Caki2 (cell line): ENCODE data around the gene C9orf43. TPM values are rescaled to one million over a fixed set of nuclear protein-coding genes. Genes with fewer than 3 reads are reported as not detected.

Source experiments
- DNase-seq: peaks from one replicate; pipeline ENCODE4 v3.0.0-alpha.2; 2015; ENCODE audit warnings: low read depth
- in situ Hi-C: cut with HindIII; loops from 2 replicates; pipeline ENCODE4 v1.10.0; 2016; ENCODE audit warnings: low sequenced_read_pairs, low pct_unique_long_range_greater_than_20kb, mixed read lengths
- total RNA-seq: library from RNA; depleted of rRNA; stranded (reverse); fragments of >200 nt; shearing (Covaris generic); gene quantifications from 2 replicates; pipeline ENCODE4 v1.2.3, GENCODE V29; 2014; ENCODE audit warnings: low replicate concordance

The C9orf43 gene
- total RNA-seq, 1 experiment from 2014 or later, result not detected

DNA sequence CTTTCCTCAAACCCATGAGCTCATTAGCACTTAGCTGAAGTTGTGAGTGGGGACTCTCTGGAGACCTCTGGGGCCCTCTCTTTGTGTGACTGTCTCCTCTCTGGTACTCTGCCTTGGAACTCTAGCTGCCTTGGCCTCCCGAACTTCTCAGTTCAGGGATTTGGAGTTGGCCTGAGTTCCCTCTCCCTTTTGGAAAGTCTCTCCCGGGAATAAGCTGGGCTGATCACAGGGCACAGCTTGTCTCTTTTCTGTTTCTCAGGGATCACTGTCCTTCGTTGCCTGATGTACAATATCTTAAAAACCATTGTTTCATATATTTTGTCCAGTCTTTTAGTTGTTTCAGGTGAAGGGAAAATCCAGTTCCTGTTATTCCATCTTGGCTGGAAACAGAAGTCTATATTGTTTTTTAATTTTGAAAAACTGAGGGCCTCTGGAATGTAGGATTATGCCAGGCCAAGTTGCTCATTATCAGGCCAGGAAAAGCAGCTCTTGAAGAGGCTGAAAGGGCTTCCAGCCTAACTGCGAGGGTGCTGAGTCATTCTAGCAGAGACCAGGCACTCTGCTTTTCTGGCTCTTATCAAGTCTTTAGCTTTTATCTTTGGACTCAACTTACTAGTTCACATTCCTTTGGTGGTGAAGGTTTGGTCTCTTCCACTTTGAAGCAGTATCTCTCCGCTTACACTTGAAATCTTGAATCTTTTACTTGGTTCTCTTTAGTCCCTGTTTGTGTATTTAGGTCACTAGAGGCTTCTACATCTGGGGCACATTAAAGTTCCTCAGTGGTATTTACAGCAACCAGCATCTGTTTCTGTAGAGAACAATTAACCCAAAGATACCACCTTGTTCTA lies 44.6 kb downstream of the C9orf43 start:
- DNase-seq, result peak; percentile 32
- in situ Hi-C loops, result no loop called here

GRCh38 chr9:113456235-113456634 lies 45.7 kb downstream of the C9orf43 start:
- in situ Hi-C loops, result no loop called here
- no peak for DNase-seq

DNA sequence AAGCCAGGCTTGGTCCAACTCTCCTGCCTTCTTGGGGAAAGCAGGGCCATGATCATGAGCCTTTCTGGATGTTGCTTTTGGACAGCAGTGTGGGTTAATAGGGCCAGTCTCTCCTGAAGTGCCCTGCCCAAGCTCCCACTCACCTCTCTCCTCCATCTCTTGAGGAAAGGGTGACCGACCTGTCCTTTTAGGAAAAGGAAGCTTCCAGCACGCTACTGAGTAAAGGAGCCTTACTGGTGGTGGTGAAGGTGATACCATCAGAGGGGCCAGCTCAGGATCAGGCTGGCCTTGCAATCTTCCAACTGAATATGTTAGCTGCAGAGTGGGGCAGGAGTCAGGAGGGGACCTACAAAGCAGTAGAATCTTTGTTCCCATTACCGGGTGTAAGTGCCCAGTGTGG lies 50.7 kb downstream of the C9orf43 start:
- DNase-seq, result no peak
- in situ Hi-C loops, result loop anchor here (10.0 kb wide), 1 partner anchor 194 kb away; no protein-coding TSS in a partner anchor

GRCh38 chr9:113461943-113462342 lies 51.4 kb downstream of the C9orf43 start:
- in situ Hi-C loops, result loop anchor here (10.0 kb wide), 1 partner anchor 193 kb away; no protein-coding TSS in a partner anchor
- DNase-seq, result no peak

DNA sequence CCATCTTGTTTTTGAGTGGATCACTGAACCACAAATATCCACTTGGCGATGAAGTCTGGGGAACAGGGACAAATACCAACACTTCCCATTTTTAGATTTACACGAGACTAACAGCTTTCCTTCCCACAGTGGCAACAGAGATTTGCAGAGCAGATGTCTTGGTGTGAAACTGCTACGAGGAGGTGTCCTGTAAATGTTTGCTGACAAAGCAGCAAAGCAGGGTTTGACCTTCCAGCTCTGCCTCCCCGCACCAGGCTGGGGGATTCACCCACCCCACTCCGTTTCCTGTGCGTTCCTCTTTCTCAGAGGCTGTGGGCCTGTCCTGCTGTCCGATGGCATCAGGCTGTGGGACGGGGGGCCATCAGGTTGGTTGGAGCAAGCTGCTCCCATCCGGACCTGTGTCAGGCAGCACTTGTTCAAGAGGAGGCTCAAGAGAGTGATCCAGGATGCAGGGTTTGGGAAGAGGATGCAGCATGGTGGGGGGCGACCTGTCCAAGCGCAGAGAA lies 52.3 kb downstream of the C9orf43 start:
- DNase-seq, result no peak
- in situ Hi-C loops, result loop anchor here (10.0 kb wide), 1 partner anchor 192 kb away; no protein-coding TSS in a partner anchor

DNA sequence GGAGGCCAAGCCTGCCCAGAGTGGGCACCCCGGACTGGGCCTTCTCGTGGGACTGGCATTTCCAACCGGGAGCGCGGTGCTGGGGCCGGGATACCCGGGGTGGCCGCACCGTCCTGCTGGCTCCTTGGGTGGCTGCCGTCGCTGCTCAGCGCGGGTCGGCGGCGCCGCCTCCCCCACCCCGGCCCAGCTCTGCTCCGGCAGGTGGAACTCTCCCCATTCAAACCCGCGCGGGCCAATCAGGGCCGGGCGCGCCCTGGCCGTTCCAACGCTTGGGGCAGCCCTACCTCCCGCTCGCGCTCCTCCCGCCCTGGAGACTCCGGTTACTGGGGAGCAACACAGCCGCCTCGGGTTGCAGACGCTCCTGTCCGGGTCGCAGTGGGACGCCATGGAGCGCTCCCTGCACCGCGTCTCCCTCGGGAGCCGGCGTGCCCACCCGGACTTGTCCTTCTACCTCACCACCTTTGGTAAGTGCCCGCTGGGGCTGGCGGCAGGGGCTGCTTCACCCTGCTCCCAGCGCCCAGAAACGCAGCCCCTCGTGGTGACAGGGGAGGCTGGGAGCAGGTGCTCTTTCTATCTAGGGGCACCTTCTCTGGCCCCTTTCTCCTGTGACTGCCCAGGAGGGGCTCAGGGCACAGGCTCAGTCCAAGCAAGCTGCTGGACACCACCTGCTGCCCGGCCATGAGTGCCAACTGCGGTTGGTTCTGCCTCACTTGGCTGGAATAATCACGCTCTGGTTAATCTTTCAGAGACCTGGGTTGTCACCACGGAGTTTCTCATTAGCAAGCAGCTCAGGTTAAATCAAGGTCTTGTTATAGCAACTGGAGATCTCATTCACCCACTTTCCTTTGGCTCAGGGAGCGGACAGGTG lies 53.1 kb downstream of the C9orf43 start, which contains the start of gene RGS3:
Gene RGS3, plus strand, starts transcription at position 310 of the 868 bp plus-strand sequence. Its CDS starts 76 bp downstream, at position 386.
- DNase-seq, result peak; percentile 84
- in situ Hi-C loops, result loop anchor here (10.0 kb wide), 1 partner anchor 191 kb away; no protein-coding TSS in a partner anchor

DNA sequence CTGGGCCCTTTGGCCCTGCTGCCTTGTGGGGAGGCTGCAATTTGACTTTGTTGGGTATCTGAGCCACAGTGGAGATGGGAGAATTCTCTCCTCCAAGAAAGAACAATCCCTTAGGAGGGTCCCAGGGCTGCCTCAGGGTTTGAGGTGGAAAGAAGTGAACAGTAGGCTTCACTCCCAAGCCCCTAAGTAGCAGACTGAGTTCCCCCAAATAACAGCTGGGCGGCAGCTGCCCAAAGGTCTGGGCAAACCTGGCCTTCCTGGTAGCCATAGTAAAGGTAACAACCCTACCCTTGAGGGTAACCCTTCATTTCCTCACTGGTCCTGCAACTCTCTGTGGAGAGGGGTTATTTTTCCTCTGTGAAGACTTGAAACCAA lies 53.7 kb downstream of the C9orf43 start:
- DNase-seq, result no peak
- in situ Hi-C loops, result loop anchor here (10.0 kb wide), 1 partner anchor 191 kb away; no protein-coding TSS in a partner anchor

DNA sequence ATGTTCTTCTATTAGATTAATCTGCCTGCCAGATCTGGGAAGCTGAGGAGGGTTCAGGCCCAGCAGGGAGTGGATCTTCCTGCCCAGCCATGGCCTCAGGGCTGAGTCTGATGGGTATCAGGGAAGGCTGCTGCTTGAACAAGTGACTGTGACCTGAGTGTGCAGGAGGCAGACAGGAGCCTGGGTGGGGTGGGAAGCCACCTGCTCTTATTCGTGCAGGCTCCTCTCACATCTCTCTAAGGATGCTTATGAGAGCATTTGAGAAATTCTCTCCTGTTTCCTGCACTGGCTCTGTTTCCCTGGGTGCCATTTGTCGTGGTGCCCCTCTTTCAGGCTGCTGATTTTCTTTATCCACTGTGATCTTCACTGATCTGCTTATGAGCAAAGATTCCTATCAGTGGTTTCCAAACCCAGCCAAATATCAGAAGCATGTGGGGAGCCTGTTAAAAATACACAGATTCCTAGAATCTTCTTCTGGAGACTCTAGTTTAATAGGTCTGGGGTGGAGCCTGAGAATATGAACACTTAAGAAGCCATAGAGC lies 55.1 kb downstream of the C9orf43 start:
- in situ Hi-C loops, result loop anchor here (10.0 kb wide), 1 partner anchor 189 kb away; no protein-coding TSS in a partner anchor

GRCh38 chr9:113467183-113467582 lies 56.6 kb downstream of the C9orf43 start:
- DNase-seq, result no peak
- in situ Hi-C loops, result loop anchor here (10.0 kb wide), 1 partner anchor 188 kb away; no protein-coding TSS in a partner anchor

More for the DNA sequence above, 55.1 kb downstream of the C9orf43 start:
- DNase-seq, result peak; percentile 41

DNA sequence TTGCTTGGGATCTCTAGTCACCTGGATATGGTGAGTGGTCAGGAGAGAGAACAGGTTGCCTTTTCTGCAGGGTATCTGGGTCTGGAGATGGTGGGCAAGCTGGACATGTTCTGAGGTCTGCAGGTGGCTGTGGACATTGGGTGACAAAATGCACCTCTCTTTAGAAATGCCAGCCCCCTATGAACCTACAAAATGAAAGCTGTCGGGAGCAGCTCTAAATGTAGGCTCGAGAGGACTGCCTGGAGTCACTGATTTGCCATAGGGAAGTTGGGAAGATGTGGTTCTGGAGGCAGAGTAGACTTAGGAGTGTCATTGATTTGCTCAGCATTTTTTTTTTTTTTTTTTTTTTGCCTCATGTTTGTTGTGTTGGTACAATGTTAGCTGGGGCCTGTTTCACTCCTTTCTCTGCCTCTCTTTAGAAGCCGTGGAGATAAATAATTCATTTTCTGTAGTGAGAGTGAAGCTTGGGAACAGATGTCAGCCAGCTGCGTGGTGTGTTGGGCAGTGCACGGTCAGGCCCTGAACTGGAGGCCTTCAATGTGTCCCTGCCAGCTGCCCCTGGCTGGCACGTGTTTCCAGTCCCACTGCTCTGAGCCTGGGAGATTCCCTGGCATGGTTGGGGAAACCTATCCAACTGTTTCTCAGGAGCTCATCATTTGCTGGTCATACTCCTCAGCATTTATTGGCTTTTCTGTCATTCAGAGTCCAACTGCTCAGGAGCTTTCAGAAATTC lies 58.3 kb downstream of the C9orf43 start:
- in situ Hi-C loops, result loop anchor here (10.0 kb wide), 1 partner anchor 186 kb away; no protein-coding TSS in a partner anchor
- DNase-seq, result peak; percentile 41

- no peak for DNase-seq
- in situ Hi-C loops, result no loop called here
These were observed 60.6 kb downstream of the C9orf43 start for GRCh38 chr9:113471143-113471542.

DNA sequence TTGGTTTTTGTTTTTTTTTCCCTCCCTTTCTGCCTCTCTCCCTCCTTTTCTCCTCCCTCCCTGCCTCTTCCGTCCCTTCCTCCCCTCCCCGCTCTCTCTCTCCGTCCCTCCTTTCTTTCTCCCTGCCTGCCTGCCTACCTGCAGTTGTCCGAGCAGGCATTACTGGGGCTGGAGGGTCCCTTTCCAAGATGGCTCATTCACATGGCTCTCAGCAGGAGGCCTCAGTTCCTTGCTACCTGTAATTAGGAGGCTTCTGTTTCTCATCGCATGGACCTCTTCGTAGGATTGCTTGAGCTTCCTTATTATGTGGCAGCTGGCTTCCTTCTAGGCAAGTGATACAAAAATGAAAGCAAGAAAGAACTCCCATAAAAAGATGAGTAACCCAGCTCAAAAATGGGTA lies 61.0 kb downstream of the C9orf43 start:
- DNase-seq, result no peak
- in situ Hi-C loops, result no loop called here

DNA sequence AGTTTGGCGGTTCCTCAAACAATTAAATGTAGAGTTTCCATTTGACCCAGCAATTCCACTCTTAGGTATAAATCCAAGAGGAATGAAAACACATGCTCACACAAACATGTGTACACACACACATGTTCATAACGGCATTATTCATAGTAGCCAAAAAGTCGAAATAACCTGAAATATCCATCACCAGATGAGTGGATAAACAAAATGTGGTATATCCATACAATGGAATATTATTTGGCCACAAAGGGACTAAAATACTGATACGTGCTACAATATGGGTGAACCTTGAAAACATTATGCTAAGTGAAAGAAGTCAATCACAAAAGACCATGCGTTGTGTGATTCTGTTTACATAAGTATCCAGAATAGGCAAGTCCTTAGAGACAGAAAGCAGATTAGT lies 61.7 kb downstream of the C9orf43 start:
- in situ Hi-C loops, result no loop called here
- no peak for DNase-seq

DNA sequence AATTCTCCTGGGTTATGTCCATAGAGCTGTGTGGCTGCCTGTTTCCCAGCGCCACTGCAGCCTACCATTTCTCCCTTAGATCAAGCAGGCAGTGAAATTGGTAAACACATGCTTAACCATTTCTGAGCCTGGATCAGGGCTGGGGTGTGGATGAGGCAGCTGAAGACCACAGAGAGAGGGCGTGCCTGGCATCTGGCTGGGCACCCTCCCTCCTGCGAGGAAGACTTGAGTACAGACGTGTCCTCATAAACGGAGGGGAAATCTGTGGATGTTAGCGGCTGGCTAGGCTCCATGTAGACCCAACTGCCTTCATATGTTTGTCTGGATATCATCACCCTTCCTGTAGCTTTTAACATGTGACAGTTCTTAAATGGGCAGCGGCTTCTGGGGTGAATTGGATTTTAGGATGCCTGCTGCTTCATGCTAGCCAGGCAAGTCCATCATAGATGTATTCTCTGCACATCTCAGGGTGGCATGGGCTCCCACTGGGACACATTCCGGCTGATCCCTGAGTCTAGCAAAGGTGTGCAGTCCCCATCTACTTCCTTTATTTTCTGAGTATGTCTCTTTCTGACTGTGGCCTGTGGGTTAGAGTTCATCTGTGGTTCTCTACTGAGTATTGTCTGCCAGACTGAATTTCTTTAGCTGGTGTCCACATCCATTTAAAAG lies 63.9 kb downstream of the C9orf43 start:
- in situ Hi-C loops, result no loop called here
- DNase-seq, result no peak

DNA sequence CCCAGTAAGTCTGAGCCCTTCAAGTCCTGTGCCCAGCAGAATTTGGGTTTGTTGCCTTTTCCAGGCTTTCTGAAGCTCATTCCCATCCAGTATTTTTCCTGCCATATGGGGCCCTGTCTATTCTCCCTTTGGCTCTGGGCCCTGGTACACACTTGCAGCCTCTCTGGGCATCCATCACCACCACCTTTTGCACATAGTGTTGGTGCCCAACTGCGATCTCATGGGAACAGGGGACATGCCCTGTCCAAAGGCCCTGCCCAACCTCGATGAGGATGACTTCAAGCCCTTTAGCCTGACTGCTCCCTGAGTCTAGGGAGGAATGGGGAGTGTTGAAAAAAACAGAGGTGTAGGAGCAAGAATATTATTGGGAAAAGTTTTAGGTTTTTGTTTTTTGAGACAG lies 64.5 kb downstream of the C9orf43 start:
- in situ Hi-C loops, result no loop called here
- DNase-seq, result no peak

GRCh38 chr9:113475992-113476391 lies 65.4 kb downstream of the C9orf43 start:
- no peak for DNase-seq
- in situ Hi-C loops, result no loop called here

DNA sequence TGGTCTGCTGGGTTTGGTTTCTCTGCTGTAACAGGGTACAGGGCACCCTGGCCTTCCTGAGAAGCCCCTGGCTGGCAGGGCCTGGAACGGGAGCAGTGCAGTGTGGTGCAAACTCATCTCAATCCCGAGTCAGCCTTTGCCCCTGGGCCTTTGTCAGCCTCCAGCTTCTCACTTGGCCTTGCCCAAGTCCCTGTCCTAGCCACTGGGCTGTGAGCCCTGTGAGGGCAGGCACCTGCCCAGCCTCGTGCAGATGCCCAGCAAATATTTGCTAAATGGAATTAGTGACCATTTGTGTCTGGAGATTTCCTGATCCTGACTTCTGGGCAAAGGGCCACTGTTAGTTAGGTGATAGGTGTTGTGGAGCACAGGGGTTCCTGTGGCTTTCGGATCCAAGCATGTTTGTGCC lies 66.0 kb downstream of the C9orf43 start:
- no peak for DNase-seq
- in situ Hi-C loops, result no loop called here
